GM12878 (cell line): ENCODE measurements around the gene NUP93. TPM values are rescaled to one million over a fixed set of nuclear protein-coding genes. Genes with fewer than 3 reads are reported as not detected.

Experiments used
- ATAC-seq: fragments of 200-7000 bp; cut with Tn5 transposase; 3 replicates; pipeline ENCODE4 v1.9.1; 2020; ENCODE audit warnings: mild to moderate bottlenecking, moderate library complexity
- BruUV-seq: library from RNA; stranded (reverse); fragments of 400-500 nt; replicated peaks from 2 replicates; lab custom pipeline; 2021; lab: Mats Ljungman, UMichigan
- CTCF ChIA-PET: fragments of 300-600 bp; sonication (Branson Sonifier 250); formaldehyde crosslinking; extraction: SDS; loops from one replicate; lab custom pipeline; 2021; ENCODE audit warnings: inconsistent platforms; lab: Yijun Ruan, JAX
- POLR2A ChIA-PET: fragments of 350-600 bp; formaldehyde crosslinking; extraction: SDS; loops from one replicate; lab custom pipeline; 2021; ENCODE audit warnings: inconsistent platforms; lab: Charles Lee
- RAD21 ChIA-PET: fragments of 300-600 bp; sonication (Branson Sonifier 250); formaldehyde crosslinking; loops from one replicate; lab custom pipeline; 2023; ENCODE audit warnings: antibody characterized with exemption; ENCODE audit not compliant: unreplicated experiment; lab: Charles Lee
- SMC1A ChIA-PET: fragments of 300-600 bp; sonication (Branson Sonifier 250); formaldehyde crosslinking; loops from one replicate; lab custom pipeline; 2023; ENCODE audit not compliant: unreplicated experiment, uncharacterized antibody; lab: Charles Lee
- DNase-seq: peaks from one replicate; pipeline ENCODE4 v3.0.0-alpha.2; 2011; ENCODE audit warnings: low read depth, low spot score
- FAIRE-seq: peaks from 3 replicates; lab custom pipeline; 2011; peaks lifted over from hg19 to GRCh38; lab: Jason Lieb, UNC
- H2AFZ ChIP-seq: 2 replicates; pipeline ENCODE4 v1.6.0; 2011; ENCODE audit warnings: low read depth, low read length, control low read depth; ENCODE audit not compliant: control insufficient read depth
- H3K27ac ChIP-seq: 2 replicates; pipeline ENCODE4 v1.5.1; 2011; ENCODE audit warnings: control low read depth; ENCODE audit not compliant: control insufficient read depth, insufficient read depth
- H3K27me3 ChIP-seq, 2 experiments: replicated peaks in 1 of 2; 2 replicates each; pipeline versions ENCODE4 v1.6.0 to v1.6.1; 2011; ENCODE audit warnings: low read length in 1 of 2; ENCODE audit not compliant: control insufficient read depth in 2 of 2, insufficient read depth in 2 of 2
- H3K36me3 ChIP-seq, 2 experiments: 2 replicates each; pipeline ENCODE4 v1.5.1; 2011; ENCODE audit warnings: low read length in 1 of 2; ENCODE audit not compliant: control insufficient read depth in 2 of 2, insufficient read depth in 2 of 2
- H3K4me1 ChIP-seq: 2 replicates; pipeline ENCODE4 v1.6.1; 2011; ENCODE audit warnings: mild to moderate bottlenecking, low read length, moderate library complexity, mixed read lengths; ENCODE audit not compliant: control insufficient read depth, insufficient read depth
- H3K4me2 ChIP-seq: 2 replicates; pipeline ENCODE4 v1.6.0; 2011; ENCODE audit warnings: control low read depth; ENCODE audit not compliant: control insufficient read depth, insufficient read depth
- H3K4me3 ChIP-seq: fragments of 200-600 bp; sonication (generic); 2 replicates; pipeline ENCODE4 v1.5.1; 2016
- H3K79me2 ChIP-seq: 2 replicates; pipeline ENCODE4 v1.6.0; 2011; ENCODE audit warnings: low read length; ENCODE audit not compliant: control insufficient read depth, insufficient read depth
- H3K9ac ChIP-seq: 2 replicates; pipeline ENCODE4 v1.8.0; 2011; ENCODE audit warnings: low read length, control low read depth, mixed read lengths; ENCODE audit not compliant: control insufficient read depth, insufficient read depth
- H3K9me3 ChIP-seq: replicated peaks from 3 replicates; pipeline ENCODE4 v1.5.1; 2011; ENCODE audit warnings: mild to moderate bottlenecking, low read length; ENCODE audit not compliant: control insufficient read depth, insufficient read depth
- H4K20me1 ChIP-seq: 2 replicates; pipeline ENCODE4 v1.6.0; 2011; ENCODE audit not compliant: control insufficient read depth, insufficient read depth
- CBX3 ChIP-seq: fragments of 200-600 bp; sonication (generic); IDR thresholded peaks from 2 replicates; pipeline ENCODE4 v1.6.1; 2016; ENCODE audit warnings: low read depth, borderline replicate concordance
- CREB1 ChIP-seq: IDR thresholded peaks from 2 replicates; pipeline ENCODE4 v1.6.1; 2012; ENCODE audit warnings: low read depth, mild to moderate bottlenecking, inconsistent platforms
- EGR1 ChIP-seq, 2 experiments: IDR thresholded peaks; 1 replicate in 1 of 2; 2 replicates in 1 of 2; pipeline ENCODE4 v1.6.1; 2011 to 2012; ENCODE audit warnings: low read depth in 2 of 2, low read length in 2 of 2, borderline replicate concordance in 1 of 2, mild to moderate bottlenecking in 1 of 2, moderate library complexity in 1 of 2
- MYB ChIP-seq: fragments of 150-350 bp; IDR thresholded peaks from 2 replicates; pipeline ENCODE4 v1.6.1; 2014; ENCODE audit warnings: mild to moderate bottlenecking, low read depth, low read length, borderline replicate concordance
- NR2C1 ChIP-seq: fragments of 450-650 bp; IDR thresholded peaks from 2 replicates; pipeline ENCODE4 v1.6.1; 2017; ENCODE audit warnings: antibody characterized with exemption, mild to moderate bottlenecking, moderate library complexity
- NRF1 ChIP-seq: conservative IDR thresholded peaks from 2 replicates; pipeline ENCODE4 v1.6.1; 2011; ENCODE audit warnings: mild to moderate bottlenecking, low read depth, low read length, improper control_type of control experiment
- POLR2A ChIP-seq: IDR thresholded peaks from 2 replicates; pipeline ENCODE4 v1.6.1; 2011; ENCODE audit warnings: low read depth, mild to moderate bottlenecking, low read length
- SIN3A ChIP-seq: IDR thresholded peaks from 2 replicates; pipeline ENCODE4 v1.6.1; 2012; ENCODE audit warnings: low read depth, low read length, improper control_type of control experiment
- TAF1 ChIP-seq: IDR thresholded peaks from 2 replicates; pipeline ENCODE4 v1.6.1; 2011; ENCODE audit warnings: mild to moderate bottlenecking, low read depth, low read length, borderline replicate concordance
- TCF7 ChIP-seq: IDR thresholded peaks from 2 replicates; pipeline ENCODE4 v1.6.1; 2014; ENCODE audit warnings: antibody characterized with exemption, borderline replicate concordance
- YBX1 ChIP-seq: fragments of 450-650 bp; IDR thresholded peaks from 2 replicates; pipeline ENCODE4 v1.6.1; 2016; ENCODE audit warnings: antibody characterized with exemption
- YY1 ChIP-seq: IDR thresholded peaks from 2 replicates; pipeline ENCODE4 v1.6.1; 2011; ENCODE audit warnings: low read depth, mild to moderate bottlenecking, low read length
- WGBS: methylation state at CpG from one replicate; pipeline ENCODE4 v1.1.6; 2016; ENCODE audit warnings: low lambda C conversion rate; ENCODE audit not compliant: insufficient replicate concordance, insufficient coverage; ENCODE audit errors: missing lambda C conversion rate; 5-methylcytosine and 5-hydroxymethylcytosine counted together
- in situ Hi-C: fragments of 300-500 bp; cut with MboI; formaldehyde crosslinking; loops from 9 replicates; pipeline ENCODE4 v1.14.3; 2018; ENCODE audit warnings: mixed read lengths
- intact Hi-C: fragments of 100-400 bp; cut with micrococcal nuclease; formaldehyde crosslinking; loops from one replicate; pipeline ENCODE4 v1.14.2; 2022; ENCODE audit not compliant: unreplicated experiment
- polyA plus RNA-seq, 11 experiments: library from polyadenylated mRNA; depleted of rRNA in 4 of 11; unstranded in 6 of 11; stranded (reverse) in 5 of 11; fragments of >200 nt; fragmentation: Nextera tagmentation in 4 of 11; fragmentation: Illumina TruSeq in 1 of 11; extraction: Ambion mirVana in 4 of 11; extraction: Trizol in 1 of 11; gene quantifications; 1 replicate in 1 of 11; 2 replicates in 10 of 11; pipeline versions ENCODE4 v1.2.1 to v1.2.3, GENCODE V29; 2011 to 2016; ENCODE audit warnings: inconsistent platforms in 2 of 11, missing spikeins in 2 of 11, low read depth in 1 of 11
- total RNA-seq, 4 experiments: library from RNA; depleted of rRNA in 3 of 4; stranded (reverse); fragments of >200 nt in 3 of 4; fragmentation: Illumina TruSeq in 1 of 4; extraction: Trizol in 1 of 4; gene quantifications; 2 replicates each; pipeline versions ENCODE4 v1.2.1 to v1.2.3, GENCODE V29; 2013 to 2021
- TF ChIP-seq, protein P1 (sequence below): fragments of 450-650 bp; IDR thresholded peaks from 2 replicates; pipeline ENCODE4 v1.6.1; 2018; ENCODE audit warnings: mild to moderate bottlenecking, low read depth, moderate library complexity; ENCODE audit not compliant: partially characterized antibody
- TF ChIP-seq, protein P2 (sequence below): IDR thresholded peaks from 2 replicates; pipeline ENCODE4 v1.6.1; 2012; ENCODE audit warnings: improper control_type of control experiment, low read depth, low read length; ENCODE audit not compliant: insufficient replicate concordance
- TF ChIP-seq, protein P3 (sequence below): IDR thresholded peaks from 2 replicates; pipeline ENCODE4 v1.6.1; 2012; ENCODE audit warnings: low read depth, low read length, improper control_type of control experiment

NUP93 gene
- total and polyA plus RNA-seq, 10 of the 15 experiments (the other 5 are each of a cell fraction or from before 2014, with no cell fraction given), result 82.2 to 175 (median 101) TPM

DNA sequence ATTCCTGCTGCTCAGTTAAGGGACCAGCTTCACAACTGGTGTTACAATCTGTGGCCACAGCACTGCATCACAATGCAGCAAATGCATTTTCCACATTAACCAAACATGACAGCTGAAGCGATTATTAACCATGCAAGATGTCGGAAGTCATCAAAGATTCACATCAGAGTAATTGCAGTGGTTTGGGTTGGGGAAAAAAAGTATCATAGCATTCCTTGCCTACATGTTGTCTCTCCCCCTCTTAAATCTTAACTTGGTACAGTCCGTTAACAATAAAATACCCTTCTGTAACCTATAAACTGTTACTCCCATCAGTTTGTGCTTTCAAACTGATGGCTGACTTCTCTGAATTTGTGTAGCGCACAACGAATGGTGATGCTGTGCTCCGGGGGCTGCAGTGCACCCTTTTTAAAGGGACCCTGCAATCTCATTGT, 51.6 kb downstream of the NUP93 start:
- H3K9ac ChIP-seq, result no peak overlapping the region
- H3K9me3 ChIP-seq, result no peaks in the 10 kb centered on the region
- no peaks in the 10 kb centered on the region for H3K79me2 ChIP-seq
- ChIA-PET RAD21 (no interaction called here), CTCF (no interaction called here), POLR2A (no interaction called here), SMC1A (interaction anchor here (0.9 to 1.7 kb wide), 2 partner anchors 12 to 44 kb away, joined by 3 to 5 read pairs; no protein-coding TSS in a partner anchor)
- no peaks in the 10 kb centered on the region for H3K27me3 ChIP-seq
- no peaks in the 10 kb centered on the region for H3K4me1 ChIP-seq
- ATAC-seq, result no peak
- in situ Hi-C loops, result no loop called here
- H2AFZ ChIP-seq, result no peak overlapping the region
- H3K4me3 ChIP-seq, result no peak overlapping the region
- no peak overlapping the region for H3K4me2 ChIP-seq
- intact Hi-C loops, result no loop called here
- no peak overlapping the region for H3K27ac ChIP-seq
- no peaks in the 10 kb centered on the region; a peak in 2 of 4 replicates for H3K36me3 ChIP-seq
- no peak for DNase-seq
- over 99% methylated on average over 6 of the region's 6 CpGs for WGBS
- H4K20me1 ChIP-seq, result no peaks in the 10 kb centered on the region
- FAIRE-seq, result no peak
- no TSS peak for BruUV-seq
- TF ChIP-seq NRF1, result no peak
- no peak for TF ChIP-seq YBX1
- no peak for TF ChIP-seq MYB
- no peak for TF ChIP-seq EGR1 (IDR thresholded peaks at IDR 0.05; ENCODE audit: borderline replicate concordance in 1 of 2, low read depth in 2 of 2, low read length in 2 of 2)
- no peak for TF ChIP-seq TAF1
- TF ChIP-seq, protein P1, sequence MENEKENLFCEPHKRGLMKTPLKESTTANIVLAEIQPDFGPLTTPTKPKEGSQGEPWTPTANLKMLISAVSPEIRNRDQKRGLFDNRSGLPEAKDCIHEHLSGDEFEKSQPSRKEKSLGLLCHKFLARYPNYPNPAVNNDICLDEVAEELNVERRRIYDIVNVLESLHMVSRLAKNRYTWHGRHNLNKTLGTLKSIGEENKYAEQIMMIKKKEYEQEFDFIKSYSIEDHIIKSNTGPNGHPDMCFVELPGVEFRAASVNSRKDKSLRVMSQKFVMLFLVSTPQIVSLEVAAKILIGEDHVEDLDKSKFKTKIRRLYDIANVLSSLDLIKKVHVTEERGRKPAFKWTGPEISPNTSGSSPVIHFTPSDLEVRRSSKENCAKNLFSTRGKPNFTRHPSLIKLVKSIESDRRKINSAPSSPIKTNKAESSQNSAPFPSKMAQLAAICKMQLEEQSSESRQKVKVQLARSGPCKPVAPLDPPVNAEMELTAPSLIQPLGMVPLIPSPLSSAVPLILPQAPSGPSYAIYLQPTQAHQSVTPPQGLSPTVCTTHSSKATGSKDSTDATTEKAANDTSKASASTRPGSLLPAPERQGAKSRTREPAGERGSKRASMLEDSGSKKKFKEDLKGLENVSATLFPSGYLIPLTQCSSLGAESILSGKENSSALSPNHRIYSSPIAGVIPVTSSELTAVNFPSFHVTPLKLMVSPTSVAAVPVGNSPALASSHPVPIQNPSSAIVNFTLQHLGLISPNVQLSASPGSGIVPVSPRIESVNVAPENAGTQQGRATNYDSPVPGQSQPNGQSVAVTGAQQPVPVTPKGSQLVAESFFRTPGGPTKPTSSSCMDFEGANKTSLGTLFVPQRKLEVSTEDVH, result no peak
- TF ChIP-seq, protein P2, sequence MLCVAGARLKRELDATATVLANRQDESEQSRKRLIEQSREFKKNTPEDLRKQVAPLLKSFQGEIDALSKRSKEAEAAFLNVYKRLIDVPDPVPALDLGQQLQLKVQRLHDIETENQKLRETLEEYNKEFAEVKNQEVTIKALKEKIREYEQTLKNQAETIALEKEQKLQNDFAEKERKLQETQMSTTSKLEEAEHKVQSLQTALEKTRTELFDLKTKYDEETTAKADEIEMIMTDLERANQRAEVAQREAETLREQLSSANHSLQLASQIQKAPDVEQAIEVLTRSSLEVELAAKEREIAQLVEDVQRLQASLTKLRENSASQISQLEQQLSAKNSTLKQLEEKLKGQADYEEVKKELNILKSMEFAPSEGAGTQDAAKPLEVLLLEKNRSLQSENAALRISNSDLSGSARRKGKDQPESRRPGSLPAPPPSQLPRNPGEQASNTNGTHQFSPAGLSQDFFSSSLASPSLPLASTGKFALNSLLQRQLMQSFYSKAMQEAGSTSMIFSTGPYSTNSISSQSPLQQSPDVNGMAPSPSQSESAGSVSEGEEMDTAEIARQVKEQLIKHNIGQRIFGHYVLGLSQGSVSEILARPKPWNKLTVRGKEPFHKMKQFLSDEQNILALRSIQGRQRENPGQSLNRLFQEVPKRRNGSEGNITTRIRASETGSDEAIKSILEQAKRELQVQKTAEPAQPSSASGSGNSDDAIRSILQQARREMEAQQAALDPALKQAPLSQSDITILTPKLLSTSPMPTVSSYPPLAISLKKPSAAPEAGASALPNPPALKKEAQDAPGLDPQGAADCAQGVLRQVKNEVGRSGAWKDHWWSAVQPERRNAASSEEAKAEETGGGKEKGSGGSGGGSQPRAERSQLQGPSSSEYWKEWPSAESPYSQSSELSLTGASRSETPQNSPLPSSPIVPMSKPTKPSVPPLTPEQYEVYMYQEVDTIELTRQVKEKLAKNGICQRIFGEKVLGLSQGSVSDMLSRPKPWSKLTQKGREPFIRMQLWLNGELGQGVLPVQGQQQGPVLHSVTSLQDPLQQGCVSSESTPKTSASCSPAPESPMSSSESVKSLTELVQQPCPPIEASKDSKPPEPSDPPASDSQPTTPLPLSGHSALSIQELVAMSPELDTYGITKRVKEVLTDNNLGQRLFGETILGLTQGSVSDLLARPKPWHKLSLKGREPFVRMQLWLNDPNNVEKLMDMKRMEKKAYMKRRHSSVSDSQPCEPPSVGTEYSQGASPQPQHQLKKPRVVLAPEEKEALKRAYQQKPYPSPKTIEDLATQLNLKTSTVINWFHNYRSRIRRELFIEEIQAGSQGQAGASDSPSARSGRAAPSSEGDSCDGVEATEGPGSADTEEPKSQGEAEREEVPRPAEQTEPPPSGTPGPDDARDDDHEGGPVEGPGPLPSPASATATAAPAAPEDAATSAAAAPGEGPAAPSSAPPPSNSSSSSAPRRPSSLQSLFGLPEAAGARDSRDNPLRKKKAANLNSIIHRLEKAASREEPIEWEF, result no peak
- TF ChIP-seq SIN3A, result no peak
- no peak for TF ChIP-seq POLR2A
- TF ChIP-seq, protein P3, sequence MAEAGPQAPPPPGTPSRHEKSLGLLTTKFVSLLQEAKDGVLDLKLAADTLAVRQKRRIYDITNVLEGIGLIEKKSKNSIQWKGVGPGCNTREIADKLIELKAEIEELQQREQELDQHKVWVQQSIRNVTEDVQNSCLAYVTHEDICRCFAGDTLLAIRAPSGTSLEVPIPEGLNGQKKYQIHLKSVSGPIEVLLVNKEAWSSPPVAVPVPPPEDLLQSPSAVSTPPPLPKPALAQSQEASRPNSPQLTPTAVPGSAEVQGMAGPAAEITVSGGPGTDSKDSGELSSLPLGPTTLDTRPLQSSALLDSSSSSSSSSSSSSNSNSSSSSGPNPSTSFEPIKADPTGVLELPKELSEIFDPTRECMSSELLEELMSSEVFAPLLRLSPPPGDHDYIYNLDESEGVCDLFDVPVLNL, result no peak
- no peak for TF ChIP-seq TCF7
- no peak for TF ChIP-seq NR2C1
- TF ChIP-seq CBX3, result no peak
- TF ChIP-seq YY1, result no peak
- no peak for TF ChIP-seq CREB1
